Stimulated activated naive CD4-positive, alpha-beta T cell treated with Interleukin-2 at 50 U/mL for 16 hours (primary cell): Measurements from ENCODE around the gene CRYZL1.
"Not testable (repeated sequence)": the region's sequence is repeated elsewhere in the genome, so short reads cannot be mapped to it uniquely, and the experiment has no call there.

Source experiments
- DNase-seq: peaks from one replicate; lab custom pipeline; 2025; lab: John Stamatoyannopoulos, UW

Gene CRYZL1

DNA sequence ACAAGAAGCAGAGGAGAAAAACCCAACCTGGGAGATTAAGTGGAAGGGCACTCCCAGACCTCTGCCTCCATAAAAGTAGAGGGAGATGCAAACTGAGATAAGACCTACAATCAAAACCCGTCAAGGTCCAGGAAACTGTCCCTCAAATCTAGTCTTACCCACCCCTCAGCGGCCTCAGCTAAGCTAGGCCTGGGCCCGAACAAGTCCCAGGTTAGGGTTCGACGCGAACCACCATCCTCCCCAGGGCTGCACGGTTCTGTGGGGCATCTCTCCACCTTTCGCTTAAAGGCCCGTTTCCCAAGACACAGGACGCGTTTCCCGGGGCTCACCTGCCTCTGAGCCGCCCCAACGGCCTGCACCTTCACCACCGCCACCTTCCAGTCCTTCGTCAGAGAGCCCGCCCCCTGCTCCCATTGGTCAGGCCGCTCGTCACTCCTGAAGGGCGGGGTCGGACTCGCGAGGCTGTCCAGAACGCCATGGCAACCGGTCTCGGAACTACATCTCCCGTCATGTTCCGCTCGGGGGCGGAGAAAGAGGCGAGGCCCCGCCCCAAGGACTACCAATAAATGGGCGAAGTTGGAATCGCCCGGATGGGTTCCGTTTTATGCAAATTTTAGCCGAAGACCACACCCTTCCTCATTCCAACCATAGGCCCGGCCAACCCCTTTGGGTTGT is at the start of gene CRYZL1:
CRYZL1 (minus strand) TSS at position 390 of the 675 bp plus-strand sequence. CDS start 10,190 bp downstream, outside the sequence.
- DNase-seq, result peak; percentile 100

DNA sequence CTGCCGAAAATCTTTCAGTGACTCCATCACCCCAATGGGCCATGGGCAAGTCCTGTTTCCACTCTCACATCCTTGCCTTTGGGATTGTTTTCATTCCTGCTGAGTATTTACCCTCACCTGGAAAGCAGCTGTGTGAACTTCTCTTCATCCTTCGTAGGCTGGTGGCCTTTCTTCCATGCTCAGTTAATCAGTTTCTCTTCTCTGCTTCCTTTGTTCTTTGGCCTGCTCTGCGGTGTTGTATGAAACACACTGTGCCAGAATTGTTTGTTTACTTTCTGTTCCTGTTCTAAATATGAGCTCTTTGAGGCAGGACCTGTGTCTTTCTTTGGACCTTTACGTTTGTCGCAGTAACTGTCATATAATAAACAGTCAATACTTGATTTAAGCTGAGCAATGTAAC is 49.3 kb upstream of the CRYZL1 start:
- DNase-seq, result no peak

DNA sequence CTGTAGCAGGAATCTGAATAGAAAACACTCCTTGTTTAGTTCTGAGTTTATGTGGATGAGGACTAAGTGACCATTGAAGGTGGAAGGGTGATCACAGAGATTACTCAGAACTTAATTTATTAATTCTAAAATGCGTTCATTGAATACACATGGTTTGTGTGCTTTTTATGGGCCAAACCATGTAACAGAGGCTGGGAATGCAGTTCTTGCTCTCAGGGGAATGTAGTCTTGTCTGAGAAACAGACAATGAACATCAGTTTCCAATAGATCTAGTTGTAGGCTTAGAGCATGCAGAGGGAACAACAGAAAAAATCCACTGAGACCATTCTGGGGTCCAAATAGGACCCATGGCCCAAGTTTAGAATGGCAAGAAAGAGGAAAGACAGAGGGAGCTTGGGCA is 46.8 kb upstream of the CRYZL1 start:
- no peak for DNase-seq

DNA sequence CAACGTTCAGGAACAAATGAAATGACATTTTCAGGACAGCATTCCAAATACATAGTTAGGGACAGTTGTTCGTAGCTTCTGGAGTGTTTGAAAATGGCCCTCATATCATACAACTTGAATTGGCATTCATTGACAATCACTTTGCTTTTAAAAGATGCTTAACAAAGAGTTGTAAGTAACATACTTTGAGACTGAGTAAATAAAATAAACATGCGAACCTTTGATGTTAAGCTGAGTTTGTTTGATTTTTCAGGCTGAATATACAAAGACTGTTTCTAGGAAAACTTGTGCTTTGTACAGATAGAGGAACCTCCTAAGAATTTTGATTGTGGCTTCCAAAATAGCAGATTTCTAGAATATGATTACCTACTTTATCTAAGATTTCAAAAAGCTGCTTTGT is 46.1 kb upstream of the CRYZL1 start:
- DNase-seq, result no peak

DNA sequence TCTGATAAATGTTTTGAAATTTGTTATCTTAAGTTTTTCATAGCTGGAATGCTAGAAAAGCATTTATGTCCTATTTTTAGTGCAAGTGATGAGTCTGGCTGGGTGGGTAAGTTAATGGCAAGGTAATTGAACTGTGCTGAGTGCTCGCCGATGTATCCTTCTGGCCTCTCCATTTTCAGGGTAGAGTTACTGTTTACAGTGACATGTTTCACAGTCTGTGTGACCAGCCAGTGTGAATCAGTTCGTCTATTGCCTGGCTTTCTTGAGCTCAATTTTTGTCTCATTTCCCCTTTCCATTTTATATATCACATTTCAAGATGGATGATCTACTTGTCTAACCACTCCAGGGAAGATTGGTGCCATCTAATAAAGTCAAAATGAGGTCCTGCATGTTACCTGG is 44.8 kb upstream of the CRYZL1 start:
- DNase-seq, result no peak

DNA sequence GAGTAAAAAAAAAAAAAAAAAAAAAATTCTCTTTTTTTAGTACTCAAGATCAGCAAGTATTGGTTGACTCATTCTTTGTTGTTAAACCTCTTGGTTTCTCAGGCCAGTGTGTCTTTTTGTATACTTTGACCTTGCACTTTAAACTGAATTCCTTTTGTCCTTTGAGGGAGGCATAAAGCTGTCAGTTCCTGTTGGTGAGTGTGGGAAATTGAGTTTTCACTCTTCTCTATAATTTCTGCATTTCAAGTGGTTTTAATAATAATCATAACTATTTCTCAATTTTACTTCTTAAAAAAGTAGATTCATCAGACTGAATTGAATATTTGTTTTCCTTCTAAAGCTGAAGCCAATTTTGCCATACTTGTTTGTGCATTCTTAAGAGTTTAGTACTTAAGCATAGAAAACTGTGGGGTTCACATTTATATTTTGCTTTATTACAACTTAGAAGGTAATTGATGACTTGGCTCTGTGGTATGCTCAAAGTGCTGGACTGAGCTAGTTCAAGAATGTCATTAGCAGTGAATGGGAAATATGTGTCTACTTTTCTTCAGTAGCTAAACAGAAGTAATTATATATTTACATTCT is 44.2 kb upstream of the CRYZL1 start:
- no peak for DNase-seq

DNA sequence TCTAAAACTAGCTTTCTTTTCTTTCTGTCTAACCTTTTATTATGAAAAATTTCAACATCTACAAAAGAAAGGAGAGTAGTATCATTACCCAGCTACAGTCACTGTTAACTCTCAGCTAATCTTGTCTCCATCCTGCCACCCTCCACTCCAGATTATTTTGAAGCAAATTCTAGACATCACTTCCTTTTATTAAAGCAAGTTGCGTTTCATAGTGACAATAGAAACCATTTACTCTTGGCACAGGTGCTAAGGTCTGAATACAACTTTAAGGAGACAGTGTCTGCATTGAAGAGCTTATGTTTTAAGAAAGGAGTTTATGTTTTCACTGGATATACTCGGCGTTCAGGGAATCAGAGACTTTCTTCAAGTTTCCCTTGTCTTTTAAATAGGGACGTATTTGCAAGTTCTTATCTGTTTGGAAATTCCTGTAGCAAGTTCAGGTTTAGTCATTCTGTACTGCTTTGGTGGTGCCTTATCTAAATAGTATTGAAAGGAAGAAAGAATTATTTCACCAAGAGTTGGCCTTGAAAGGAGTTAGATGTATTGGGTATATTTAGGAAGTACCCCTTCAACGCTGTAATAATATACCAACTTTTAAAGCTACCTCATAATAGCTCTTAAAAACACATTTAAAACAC is 43.5 kb upstream of the CRYZL1 start:
- no peak for DNase-seq

DNA sequence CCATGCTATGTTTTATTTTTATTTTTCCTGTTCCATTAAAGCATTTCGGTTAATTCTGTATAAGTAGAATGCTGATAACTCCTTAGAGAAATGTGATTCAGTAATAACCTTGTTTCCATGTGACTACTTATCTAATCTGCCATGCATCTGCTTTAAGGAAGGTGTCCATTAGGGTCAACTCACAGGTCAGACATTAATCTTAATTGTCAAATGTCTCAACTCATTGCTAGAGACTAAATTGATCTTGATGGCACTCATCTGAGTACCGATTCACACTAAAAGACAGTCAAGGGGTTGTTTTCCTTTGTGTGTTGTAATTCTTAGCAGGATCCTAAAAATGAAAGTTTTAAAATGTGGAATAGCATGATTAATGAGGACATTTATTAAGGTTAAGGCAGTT is 42.5 kb upstream of the CRYZL1 start:
- no peak for DNase-seq

DNA sequence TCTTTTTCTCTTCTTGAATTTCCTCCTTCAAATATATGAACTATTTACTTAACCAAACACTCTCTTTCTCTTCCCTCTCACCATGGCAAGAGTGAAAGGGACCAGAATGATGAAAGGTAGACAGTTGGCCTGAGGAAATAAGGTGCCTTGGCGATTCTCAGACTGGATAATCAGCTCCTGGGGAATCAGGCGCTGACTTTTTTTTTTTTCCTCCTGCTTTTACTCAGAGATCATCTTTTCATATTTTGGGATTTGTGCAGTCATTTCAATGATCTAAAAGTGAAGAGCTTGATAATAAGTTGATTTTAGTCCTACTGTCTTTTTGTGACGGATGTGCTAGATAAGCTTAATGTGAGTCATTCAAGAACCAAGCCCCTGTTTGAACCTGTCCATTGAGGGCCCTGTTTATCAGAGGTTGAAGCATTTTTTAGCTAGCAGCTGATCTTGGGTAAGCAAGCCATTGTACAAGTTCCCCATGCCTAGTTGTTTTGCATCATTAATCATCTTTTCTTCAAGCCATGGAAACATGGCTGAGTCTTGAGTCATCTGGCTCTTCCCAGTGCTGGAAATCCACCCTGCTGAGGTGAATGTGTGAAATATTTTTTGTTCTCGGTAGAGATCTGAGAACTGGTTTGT is 41.6 kb upstream of the CRYZL1 start:
- no peak for DNase-seq

DNA sequence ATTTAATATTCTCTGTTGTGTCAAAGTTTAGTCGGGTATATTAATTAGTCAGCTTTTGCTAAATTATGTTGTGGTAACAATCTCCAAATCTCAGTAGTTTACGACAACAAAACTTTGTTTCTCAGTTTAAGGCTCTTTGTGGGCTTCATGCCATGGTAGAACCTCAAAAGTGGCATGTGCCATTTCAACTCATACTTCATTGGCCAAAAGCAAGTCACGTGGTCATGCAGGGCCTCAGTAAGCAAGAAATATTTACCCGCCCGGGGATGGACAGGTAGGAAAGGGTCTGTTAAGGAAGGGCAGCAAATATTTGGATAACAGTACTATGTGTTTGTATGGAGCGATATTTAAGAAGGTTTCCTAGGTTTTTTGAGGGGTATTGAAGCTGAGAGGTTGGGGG is 39.3 kb upstream of the CRYZL1 start:
- no peak for DNase-seq

DNA sequence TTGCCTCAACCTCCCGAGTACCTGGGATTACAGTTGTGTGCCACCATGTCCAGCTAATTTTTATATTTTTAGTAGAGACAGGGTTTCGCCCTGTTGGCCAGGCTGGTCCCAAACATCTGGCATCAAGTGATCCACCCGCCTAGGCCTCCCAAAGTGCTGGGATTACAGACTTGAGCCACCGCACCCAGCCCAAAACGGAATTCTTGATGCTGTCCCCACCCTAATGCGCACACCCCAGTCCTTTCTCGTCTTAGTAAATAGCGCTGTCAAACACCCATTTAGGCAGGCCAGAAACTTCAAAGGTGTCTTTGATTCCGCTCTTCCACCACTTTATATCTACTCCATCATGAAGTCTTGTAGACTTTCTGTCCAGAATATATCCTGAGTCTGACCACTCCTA is 35.9 kb upstream of the CRYZL1 start:
- DNase-seq, result no peak

DNA sequence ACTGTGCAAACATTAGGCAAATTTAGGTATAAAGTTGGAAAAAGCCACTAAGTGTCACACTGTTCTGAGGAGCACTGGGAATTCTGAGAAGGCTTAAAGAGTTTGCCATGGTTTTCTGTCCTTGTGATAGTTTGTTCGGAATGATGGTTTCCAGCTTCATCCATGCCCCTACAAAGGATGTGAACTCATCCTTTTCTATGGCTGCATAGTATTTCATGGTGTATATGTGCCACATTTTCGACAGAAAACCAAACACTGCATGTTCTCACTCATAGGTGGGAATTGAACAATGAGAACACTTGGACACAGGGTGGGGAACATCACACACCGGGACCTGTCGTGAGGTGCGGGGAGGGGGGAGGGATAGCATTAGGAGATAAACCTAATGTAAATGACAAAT is 35.1 kb upstream of the CRYZL1 start:
- DNase-seq, result not testable (repeated sequence)

DNA sequence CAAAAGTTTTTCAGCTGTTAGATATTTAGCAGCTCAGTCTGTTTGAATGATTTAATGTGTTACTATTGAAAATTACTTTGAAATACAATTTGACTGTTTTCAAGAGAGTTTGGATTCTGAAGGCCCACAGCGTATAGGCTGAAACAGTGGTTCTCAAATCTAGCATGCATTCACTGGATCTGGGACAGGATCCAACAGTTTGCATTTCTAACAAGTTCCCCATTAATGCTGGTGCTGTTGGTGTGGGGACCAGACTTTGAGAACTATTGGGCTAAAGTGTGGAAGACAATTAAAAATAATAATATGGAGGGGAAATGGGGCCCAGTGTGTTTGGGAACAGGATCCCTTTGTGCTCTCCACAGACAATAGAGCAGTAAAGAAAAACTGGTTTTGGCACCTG is 32.7 kb upstream of the CRYZL1 start:
- no peak for DNase-seq

DNA sequence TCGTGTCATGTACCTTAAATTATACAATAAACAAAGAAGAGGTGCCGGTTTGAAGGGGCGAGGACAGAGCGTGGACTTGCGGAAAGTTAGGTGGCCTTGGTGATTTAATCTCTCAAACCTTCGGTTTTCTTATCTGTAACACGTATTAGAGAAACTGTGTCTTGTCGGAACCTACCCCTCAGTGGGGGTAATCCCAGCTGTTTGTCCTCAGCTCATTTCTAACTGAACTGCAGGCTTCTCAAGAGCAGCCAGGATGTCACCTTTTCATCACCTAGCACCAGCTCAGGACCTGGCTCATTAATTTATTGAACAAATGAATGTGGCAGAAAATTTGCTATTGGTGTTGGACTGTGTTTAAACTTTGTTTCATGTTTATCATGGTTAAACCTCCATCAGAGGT is 31.9 kb upstream of the CRYZL1 start:
- DNase-seq, result no peak

DNA sequence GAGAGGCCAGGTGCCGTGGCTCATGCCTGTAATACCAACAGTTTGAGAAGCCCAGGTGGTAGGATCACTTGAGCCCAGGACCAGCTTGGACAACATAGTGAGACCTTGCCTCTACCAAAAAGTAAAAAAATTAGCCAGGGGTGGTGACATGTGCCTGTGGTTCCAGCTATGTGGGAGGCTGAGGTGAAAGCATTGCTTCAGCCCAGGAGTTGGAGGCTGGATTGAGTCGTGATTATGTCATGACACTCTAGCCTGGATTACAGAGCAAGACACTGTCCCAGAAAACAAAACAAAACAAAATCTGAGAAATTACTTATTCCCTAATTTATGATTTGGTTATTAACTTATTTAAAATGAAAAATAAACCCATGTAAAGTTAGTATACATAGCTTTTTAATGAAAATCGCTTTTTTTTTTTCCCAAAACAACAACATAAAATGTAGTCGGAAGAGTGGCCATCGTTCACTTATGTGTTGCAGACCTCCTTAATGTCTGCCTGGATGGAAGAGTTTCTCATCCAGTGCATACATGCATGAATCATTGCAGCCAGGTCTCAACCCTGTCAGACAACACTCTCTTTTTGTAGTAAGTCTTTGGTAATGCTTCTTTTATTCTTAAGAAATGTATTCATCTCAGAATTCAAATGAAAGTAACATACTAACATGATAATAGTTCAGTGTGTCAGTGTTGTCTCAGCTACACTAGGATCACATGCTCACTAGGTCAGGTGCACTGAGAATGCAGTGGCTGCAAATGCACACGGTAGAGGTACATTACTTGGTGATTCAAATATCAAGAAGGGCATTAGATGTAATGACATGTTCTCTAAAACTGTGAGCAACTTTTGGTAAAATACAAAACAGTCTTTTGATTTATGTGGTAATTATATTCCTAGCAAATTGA is 28.8 kb upstream of the CRYZL1 start:
- DNase-seq, result no peak

DNA sequence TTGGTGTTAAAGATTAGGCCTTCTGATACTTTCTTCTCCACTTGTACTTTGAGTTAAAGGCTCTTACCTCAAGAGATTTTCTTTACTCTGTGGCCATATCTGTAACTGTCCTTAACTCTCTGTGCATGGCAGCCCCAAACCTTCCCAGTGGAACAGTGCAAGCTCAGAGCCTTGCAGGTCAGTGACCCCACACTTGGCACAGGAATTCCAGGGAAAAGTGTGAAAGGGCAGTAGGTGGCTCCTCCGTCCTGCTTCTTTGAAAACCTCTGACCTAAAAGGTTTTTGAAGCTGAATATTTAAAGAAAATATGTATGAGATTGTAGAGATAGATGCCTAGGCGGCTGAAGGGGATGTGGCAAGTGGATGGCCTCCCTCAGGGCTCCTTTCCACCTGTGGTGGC is 27.1 kb upstream of the CRYZL1 start:
- DNase-seq, result no peak

DNA sequence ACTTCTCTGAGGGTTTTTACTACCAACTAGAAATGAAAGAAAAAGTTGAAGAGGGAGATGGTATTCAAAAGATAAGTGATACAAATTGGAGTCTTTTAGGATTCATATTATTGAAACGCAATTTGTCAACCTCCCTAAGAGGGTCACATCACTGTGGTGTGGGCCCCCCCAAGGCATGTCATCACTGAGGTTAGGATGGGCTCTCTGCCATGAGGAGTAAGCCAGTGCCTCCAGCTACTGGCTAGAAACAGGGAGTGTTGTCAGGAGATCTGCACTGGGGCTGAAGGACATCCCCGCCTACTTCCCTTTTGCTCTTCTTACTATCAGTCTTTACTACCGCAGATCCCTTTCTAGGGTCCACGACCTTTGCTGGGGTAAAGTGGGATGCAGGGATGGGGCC is 26.6 kb upstream of the CRYZL1 start:
- no peak for DNase-seq

DNA sequence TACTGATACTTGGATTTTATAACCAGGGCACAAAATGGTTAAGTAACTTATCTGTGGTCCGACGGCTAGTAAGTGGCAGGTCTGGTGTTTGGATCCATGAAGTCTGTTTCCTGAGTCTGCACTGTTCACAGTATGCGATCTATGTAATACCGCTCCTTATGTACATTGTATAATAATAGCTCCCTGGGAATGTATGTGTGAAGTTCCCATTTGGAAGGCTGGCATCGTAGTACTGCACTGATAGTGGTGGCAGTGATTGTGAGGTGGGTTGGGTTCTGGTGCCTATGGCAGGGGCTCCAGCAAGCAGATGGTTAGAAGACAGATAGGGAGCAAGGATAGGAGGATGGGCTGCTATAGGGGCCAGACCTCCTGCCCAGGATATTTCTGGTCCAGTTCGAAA is 26.1 kb upstream of the CRYZL1 start:
- DNase-seq, result no peak

DNA sequence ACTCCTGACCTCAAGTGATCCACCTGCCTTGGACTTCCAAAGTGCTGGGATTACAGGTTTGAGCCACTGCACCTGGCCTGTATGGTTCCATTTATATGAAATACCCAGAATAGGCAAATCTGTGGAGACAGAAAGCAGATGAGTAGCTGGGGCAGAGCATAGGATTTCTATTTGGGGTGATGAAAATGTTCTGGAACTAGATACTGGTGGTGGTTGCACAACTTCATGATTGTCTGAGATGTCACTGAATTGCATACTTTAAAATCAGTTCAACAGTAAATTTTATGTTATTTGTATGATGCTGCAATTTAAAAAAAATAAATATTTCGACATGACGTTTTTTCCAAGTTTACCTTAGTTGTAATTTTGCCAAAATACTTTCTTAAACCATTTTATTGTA is 24.6 kb upstream of the CRYZL1 start:
- DNase-seq, result no peak

DNA sequence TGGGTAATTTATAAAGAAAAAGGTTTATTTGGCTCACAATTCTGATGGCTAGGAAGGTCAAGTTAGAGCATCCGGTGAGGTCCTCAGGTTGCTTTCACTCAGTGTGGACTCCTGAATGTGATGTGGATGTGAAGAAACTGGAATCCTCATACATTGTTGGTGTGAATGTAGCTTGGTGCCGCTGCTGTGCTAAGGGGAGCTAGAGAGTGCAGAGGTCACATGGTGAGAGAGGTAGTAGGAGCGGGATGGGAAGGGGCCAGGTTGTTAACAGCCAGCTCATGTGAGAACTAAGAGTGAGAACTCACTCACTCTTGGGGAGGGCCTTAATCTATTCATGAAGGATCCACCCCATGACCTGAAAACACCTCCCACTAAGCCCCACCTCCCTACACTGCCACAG is 22.6 kb upstream of the CRYZL1 start:
- DNase-seq, result no peak

DNA sequence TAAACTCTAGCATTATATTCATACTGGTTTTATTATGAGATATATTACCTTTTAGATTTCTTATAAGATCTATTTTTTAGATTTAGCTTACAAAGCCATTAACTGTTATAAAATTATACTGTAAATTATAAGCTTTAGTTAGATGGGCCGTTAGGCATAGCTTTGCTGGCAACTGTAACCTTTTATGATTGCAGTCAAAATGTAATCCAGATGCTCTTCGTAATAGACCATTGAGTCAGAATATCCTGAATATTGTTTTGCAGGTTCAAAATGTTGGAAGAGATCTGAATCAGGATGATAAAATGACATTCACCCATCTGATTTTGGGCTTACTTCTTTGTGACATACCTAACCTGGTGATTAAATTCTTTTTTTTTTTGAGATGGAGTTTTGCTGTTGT is 21.7 kb upstream of the CRYZL1 start:
- no peak for DNase-seq

DNA sequence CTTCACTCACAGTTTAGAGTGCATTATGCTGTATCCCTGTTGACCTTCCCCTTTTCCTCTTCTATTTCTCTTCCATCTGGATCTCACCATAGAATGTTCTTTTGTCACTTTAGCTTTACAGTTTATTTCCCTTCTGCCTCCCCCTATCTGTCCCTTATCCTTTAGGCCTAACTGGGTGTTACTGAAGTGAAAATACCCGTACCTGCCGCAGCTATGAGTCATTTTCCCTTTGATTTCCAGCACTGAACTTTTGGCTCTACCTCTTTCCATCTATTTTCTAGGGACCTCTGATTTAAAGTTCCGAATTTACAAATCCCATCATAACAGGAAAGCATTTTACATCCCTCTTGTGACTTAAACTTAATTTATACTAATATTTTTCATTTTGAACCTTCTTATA is 20.5 kb upstream of the CRYZL1 start:
- no peak for DNase-seq
